ENCODE measurements around the gene NOS1AP.
"Not testable (repeated sequence)": the region's sequence is repeated elsewhere in the genome, so short reads cannot be mapped to it uniquely, and the experiment has no call there.

NOS1AP gene

DNA sequence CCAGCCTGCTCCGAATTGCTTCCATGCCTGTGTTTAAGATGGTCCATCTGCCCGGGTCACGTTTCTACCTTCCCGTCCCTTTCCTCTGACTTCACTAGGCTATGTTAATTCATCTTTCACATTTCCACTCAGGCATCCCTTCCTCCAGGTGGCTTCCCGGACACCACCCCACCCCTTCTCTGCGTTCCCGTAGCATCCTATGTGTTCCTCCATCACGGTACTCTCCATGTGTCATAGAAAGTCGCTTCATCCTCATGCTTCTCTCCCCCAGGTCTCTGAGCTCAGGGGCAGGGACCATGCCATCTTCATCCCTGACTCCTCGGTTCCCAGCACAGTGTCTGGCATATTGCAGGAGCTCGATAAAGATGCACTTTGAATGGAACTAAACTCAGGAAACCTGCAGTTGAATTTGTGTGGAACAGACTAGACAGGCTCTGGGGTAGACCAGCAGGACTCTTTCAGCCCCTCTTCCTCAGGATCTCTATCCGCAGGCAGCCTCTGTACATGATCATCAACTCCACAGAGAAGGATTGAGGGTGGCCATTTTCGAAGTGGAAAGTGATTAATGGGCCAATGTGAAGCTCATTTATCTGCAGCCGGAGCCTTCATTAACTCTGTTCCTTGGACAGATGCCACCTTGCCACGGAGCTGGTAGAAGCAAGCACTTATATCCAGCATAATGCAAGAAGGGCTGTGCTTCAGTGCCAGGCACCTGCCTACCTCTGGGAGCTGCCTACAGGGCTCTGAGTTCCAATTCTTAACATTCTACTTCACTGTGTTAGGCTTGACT lies 321.1 kb downstream of the NOS1AP start:
- DNase-seq = no peak

DNA sequence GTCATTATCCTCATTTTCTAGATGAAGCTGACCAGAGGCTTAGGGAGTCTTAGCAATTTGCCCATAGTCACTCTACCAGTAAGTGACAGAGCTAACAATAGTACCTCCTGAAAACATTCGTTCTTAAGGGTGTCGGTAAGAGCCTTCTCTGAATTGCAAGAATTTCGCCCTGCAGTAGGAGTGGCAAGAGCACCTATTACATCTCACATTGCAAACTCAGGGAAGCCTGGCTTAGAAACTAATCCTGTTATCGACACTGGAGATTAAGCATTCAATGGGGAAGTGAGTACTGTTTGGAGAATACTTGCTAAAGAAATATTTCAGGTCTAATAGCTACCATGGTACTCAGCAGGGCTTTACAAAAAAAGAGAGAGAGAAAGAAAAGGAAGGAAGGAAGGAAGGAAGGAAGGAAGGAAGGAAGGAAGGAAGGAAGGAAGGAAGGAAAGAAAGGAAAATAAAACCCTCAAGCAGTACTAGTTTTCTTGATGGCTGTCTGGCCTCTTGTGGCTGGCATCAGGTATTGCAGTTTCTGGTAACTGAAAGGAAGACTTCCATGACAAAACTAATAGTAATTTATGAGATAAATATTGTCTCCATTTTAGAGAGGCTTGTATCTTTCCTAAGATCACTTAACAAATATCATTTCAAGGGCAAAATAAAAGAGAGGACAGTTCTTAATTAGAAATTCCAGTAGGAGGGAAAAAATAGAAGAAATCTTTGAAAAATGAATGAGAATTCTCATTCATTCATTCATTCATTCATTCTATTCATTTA lies 322.5 kb downstream of the NOS1AP start:
- no peak for DNase-seq

DNA sequence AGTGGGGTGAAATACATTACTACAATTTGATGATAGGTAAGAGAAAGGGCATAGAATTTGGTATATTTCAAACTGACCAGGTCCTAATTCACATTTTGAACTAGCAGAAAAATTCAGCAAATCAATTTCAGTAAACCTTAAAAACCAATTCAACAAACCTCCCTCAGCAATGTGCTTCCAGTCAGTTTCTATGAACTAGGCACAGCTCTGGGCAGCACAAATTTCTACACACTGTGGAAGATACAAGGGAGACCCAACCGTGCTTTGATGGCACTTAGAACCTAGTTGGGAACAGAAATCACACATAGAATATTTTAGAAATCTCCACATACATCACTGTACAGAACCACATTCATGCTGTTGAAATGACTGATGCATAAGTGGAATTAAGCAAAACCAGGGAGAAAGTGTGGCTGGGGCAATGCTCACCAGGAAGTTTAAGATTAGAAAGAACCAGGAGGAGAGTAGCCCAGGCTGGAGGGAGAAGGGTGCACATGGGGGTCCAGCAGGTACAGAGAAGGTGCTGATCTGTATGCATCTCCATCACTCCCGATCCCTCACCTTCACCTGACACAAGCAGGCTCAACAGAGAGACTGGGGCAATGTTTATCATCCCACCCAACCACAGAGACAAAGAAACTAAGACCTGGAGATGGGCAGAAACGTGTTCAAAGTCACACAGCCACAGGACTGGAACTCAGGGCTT lies 326.9 kb downstream of the NOS1AP start:
- no peak for DNase-seq

- no peak for DNase-seq
Measured at GRCh38 chr1:162397039-162397448, 327.6 kb downstream of the NOS1AP start.

DNA sequence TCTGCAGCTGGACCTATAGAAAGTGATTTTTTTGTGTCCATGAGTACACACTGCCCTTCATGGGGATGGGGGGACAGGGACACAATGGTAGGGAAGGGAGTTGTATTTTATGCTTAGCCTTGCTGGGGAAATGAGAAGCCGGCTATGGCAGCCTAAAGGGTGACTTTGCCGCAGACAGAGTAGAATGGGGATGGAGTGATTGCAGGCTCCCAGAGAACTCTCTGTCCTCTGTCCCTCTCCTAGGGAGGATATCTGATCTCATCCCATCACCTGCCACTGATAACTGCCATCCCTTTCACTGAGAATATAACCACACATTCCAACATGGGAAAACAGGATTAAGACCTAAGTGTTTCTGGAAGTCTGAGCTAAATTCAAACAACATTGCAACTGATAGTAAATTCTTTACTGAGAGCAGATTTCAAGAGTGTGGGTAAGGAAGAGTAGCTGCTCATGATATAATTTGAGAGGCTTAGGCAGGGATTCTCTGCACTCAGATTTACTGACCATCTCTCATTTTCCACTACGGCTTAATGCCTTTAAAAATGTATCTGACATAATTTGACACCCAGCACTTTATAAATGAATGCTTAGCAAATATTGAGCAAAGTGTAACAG lies 328.6 kb downstream of the NOS1AP start:
- no peak for DNase-seq

DNA sequence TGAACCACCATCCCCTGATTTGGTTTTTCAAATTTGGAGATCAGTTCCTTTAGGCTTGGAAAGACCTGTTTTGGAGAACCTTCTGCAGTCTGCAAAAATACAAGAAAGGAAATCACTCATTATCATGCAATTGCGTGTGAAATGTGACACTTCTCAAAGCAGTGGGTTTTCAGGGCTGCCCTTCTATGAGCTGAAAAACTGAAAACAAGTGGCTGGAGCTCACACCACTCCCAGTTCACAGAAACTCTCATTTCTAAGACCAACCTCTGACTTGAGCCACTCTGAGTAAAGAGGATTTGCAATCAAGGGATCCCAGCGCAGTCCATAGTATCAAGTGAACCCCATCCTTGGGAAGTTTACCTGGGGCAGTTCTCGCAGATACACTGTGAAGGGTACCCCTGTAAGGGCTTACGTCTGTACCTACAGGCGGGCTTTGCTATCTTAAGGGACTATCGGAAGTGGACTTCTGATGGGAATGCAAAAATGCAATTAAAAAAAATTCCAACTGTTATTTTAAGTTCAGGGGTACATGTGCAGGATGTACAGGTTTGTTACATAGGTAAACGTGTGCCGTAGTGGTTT lies 329.6 kb downstream of the NOS1AP start:
- no peak for DNase-seq

DNA sequence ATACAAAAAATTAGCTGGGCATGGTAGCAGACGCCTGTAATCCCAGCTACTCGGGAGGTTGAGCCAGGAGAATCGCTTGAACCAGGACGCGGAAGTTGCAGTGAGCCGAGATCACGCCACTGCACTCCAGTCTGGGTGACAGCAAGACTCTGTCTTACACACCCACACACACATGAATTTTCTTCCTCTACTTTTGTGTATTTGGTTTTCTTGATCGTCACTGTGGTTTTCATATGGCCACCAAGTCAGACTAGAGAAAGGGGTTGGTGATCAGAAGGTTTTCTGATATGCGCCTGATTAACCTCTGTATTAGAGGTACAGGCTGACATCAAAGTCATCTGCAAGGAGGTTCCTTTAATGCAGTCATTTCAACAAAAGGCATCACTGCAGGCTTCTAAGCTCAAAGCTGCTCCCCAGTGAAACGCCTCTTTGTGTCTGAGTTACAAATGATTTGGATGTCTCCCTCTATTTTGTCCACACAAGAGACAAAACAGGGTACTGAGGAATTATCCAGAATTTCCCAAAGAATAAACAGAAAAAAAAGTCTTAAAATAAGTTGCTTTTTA lies 331.4 kb downstream of the NOS1AP start:
- no peak for DNase-seq

GRCh38 chr1:162404550-162405160 lies 335.2 kb downstream of the NOS1AP start:
- no peak for DNase-seq

GRCh38 chr1:162405800-162406199 lies 336.3 kb downstream of the NOS1AP start:
- DNase-seq = no peak

GRCh38 chr1:162406811-162407210 lies 337.3 kb downstream of the NOS1AP start:
- no peak for DNase-seq

DNA sequence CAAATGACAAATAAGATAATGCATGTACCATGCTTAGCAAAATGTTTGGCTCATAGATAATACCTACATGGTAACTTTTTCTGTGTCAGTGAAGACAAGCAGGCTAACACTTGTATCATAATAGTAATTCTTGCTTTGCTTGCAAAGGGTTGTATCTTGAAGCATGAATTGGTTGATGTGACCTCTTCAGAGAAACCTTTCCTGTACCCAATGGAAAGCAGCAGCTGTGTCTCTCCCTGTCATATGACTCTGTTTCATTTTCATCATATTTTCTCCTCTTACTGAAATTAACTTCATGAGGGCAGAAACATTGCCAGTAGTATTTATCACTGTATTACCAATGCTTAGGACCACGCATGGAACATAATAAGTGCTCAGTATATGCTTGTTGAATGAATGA lies 338.0 kb downstream of the NOS1AP start:
- no peak for DNase-seq

DNA sequence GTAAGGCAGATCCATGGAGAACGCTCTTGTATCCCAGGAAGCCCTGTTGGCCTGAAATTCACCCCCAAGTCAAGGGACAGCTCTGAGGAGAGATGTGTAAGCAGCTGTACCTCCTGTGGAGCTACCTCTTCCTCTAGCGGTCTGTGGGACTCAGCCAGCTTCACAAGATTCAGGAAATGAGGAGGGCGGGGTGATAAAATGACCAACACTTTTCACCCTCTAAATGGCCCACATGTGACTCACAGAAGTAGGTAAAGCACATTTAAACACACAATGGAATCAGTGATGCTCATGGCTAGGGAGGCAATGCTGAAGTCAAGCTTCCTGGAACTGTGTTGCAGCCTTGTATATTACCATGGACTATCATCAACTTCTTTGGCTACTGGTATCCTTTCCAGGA lies 342.5 kb downstream of the NOS1AP start, which contains the start of gene SH2D1B:
SH2D1B (minus strand) TSS at position 135 of the 400 bp plus-strand sequence; CDS start at position 15, 120 bp downstream.
- no peak for DNase-seq

- no peak for DNase-seq
Measured at GRCh38 chr1:162416215-162416614, 346.7 kb downstream of the NOS1AP start.

- no peak for DNase-seq
Measured at GRCh38 chr1:162416909-162417308, 347.4 kb downstream of the NOS1AP start.

GRCh38 chr1:162417650-162418049 lies 348.2 kb downstream of the NOS1AP start:
- DNase-seq = no peak

- not testable (repeated sequence) for DNase-seq
Measured at GRCh38 chr1:162418584-162418983, 349.1 kb downstream of the NOS1AP start.

GRCh38 chr1:162419450-162419931 lies 350.0 kb downstream of the NOS1AP start:
- not testable (repeated sequence) for DNase-seq
